GM19395 (cell line): ENCODE data around the gene DHX34.
"Not testable (repeated sequence)": the region's sequence is repeated elsewhere in the genome, so short reads cannot be mapped to it uniquely, and the experiment has no call there.

Experiments
- ATAC-seq: cut with Tn5 transposase; IDR thresholded peaks from one replicate; pipeline ENCODE4 v1.9.1; 2021; ENCODE audit warnings: mild to moderate bottlenecking, moderate library complexity; ENCODE audit not compliant: unreplicated experiment

The DHX34 gene

DNA sequence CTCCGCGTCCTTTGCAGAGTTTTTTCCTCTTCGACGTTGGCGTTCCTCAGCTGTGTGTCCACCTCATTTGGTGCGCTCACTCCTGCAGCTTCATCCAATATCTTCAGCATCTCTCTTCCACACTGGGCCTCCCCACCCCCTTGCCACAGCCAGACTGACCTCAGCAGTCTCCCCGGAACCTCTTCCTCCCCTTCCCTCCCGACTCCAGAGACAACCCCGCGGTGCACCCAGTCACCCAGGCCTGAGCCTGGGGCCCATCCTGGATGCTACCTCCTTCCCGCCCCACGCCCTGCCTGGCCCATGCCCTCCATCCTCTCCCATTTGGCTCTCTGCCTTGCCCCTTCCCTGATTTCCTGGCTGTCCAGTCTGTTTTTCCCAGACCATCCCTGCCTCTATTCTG is 25.2 kb upstream of the DHX34 start:
- no peak for ATAC-seq

DNA sequence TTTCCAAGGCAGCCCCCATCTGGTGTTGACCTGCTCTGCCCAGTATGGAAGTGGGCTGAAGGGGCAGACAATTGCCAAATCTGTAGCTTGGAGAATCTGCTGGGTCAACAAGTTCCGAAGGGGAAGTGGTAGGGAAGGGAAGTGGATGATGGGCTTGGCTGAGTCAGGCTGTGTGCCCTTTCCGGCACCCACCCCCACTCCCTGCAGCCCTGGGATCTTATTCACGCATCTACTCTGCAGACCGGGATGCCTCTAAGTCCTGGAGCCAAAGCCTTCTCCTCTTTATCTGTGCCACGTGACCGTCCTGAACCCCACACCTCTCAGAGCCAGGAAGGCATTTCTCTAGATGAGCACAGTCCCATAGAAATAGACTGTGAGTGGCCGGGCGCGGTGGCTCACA is 24.6 kb upstream of the DHX34 start:
- ATAC-seq, result no peak

DNA sequence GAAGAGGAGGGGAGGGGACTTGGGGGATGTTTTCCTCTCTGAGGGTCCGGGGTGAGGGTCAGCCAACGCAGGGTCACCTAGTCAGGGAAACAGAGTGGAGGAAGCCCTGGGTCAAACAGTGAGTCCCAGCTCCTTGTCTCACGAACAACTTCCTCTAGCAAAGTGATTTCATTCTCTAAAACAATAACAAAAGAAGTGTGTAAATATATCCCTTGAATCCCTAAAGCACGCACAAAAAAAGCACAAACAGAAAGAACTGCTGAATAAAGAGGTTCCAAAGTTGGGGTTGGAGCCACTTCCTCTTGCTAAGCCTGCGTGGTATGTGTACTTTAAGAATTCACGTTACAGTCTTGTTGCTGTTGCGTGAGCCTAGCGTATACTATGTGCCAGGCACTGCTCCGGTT is 18.6 kb upstream of the DHX34 start:
- no peak for ATAC-seq

DNA sequence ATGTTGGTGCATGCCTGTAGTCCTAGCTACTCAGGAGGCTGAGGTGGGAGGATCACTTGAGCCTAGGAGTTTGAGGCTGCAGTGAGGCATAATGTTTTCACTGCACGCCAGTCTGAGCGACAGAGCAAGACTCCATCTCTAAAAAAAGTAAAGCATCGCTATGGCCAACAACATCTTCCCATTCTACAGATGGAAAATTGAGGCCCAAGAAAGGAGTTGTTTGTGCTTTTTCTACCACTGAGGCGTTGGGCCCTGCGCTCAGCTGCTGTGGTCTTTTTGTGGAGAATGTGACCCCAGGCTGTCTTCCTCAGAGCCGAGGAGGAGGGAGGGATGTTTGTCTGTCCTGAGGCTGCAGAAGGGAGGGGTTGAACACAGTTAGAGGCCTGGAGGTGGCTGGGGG is 17.6 kb upstream of the DHX34 start:
- no peak for ATAC-seq

DNA sequence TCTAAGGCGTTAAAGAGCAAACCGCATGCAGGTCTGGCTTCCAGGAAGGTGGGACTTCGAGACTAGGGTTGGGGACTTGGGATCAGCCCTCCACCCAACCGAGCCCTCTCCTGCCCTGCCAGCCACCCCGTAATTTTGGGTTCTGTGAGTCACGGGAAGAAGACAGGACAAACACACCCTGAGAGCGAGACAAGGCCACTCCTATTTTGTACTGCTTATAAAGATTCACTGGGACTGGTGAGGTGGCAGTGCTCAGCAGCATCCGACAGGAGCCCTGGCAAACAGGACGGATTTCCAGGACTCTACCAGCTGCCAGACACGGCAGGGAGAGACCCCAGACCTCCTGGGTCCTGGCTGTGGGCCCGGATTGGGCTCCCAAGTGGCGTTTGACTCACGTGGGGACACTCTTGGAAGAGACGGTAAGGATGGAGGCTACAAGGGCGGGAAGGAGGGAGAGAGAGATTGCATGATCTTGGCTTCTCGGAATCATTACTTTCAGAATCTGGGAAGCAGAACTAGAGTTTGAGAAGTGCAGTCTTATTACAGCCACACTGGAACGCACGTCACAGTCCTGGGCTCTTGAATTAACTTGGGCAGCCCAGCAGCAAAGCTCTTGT is 17.1 kb upstream of the DHX34 start, which contains the start of gene C5AR2:
TSS of gene C5AR2 (plus strand) at position 245 of the 617 bp plus-strand sequence. CDS start 8,625 bp downstream, outside the sequence.
- no peak for ATAC-seq

DNA sequence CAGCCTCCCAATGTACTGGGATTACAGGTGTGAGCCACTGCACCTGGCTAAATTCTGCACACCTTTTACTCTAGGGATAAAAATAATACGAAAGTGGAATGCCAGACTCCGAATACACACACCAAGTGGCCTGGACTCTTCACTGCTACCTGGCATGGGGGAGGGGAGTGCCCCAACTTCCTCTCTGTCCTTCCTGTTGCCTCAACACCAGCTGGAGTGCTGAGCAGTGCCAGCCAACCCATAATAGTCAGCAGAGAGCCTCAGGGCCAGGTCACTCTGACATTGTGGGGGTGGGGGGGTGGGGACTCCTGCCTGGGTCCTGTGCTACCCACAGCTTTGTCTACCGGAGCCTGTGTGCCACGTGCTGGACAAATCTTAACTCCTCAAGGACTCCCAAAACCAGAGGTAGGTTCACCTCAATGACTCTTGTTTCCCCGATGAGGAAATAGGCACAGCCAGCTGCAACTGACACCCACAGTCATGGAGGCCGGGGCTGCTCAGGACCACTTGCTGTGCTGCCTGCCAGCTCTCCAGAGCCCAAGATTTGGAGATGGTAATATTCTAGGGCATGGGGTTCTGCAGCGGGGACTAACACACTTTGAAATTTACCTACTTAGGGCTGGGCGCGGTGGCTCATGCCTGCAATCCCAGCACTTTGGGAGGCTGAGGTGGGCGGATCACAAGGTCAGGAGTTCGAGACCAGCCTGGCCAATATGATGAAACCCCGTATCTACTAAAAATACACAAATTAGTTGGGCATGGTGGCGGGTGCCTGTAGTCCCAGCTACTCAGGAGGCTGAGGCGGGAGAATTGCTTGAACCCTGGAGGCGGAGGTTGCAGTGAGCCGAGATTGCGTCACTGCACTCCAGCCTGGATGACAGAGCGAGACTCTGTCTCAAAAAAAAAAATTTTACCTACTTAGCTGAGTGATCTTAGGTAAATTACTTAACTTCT is 12.1 kb upstream of the DHX34 start:
- not testable (repeated sequence) for ATAC-seq

DNA sequence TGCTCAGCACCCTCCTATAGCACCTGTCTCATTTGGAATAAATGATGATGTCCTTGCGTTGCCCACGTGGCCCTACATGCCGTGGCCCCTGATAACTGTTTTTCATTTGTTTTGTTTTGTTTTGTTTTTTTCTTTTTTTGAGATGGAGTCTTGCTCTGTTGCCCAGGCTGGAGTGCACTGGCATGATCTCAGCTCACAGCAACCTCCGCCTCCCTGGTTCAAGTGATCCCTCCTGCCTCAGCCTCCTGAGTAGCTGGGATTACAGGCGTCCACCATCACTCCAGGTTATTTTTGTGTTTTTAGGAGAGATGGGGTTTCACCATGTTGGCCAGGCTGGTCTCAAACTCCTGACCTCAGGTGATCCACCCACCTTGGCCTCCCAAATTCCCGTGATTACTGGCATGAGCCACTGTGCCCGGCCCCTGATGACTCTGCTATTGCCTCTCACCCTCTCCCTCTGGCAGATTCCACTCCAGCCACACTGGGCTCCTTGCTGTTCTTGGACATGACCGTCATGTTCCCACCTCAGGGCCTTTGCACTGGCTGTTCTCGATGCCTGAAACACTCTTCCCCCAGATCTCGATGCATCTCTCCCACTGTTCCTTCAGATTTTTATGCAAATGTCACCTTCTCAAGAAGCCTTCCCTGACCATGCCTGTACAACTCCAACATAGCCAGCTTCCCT is 9.8 kb upstream of the DHX34 start:
- ATAC-seq, result no peak

DNA sequence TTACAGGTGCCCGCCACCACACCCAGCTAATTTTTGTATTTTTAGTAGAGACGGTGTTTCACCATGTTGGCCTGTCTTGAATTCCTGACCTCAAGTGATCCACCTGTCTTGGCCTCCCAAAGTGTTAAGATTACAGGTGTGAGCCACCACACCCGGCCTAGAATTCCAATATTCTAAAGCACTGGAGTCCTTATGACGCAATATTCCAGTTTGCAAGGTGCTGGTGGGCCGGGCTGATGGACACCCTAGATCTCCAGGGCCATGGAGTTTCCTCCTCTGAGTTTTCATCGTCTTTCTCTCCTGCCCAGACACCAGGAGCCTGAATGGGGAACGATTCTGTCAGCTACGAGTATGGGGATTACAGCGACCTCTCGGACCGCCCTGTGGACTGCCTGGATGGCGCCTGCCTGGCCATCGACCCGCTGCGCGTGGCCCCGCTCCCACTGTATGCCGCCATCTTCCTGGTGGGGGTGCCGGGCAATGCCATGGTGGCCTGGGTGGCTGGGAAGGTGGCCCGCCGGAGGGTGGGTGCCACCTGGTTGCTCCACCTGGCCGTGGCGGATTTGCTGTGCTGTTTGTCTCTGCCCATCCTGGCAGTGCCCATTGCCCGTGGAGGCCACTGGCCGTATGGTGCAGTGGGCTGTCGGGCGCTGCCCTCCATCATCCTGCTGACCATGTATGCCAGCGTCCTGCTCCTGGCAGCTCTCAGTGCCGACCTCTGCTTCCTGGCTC is 8.5 kb upstream of the DHX34 start:
- no peak for ATAC-seq

DNA sequence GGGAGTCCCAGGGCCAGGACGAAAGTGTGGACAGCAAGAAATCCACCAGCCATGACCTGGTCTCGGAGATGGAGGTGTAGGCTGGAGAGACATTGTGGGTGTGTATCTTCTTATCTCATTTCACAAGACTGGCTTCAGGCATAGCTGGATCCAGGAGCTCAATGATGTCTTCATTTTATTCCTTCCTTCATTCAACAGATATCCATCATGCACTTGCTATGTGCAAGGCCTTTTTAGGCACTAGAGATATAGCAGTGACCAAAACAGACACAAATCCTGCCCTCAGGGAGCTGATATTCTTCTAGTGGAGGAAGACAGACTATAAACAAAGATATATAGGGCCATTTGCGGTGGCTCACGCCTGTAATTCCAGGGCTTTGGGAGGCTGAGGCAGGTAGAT is 7.4 kb upstream of the DHX34 start:
- no peak for ATAC-seq

DNA sequence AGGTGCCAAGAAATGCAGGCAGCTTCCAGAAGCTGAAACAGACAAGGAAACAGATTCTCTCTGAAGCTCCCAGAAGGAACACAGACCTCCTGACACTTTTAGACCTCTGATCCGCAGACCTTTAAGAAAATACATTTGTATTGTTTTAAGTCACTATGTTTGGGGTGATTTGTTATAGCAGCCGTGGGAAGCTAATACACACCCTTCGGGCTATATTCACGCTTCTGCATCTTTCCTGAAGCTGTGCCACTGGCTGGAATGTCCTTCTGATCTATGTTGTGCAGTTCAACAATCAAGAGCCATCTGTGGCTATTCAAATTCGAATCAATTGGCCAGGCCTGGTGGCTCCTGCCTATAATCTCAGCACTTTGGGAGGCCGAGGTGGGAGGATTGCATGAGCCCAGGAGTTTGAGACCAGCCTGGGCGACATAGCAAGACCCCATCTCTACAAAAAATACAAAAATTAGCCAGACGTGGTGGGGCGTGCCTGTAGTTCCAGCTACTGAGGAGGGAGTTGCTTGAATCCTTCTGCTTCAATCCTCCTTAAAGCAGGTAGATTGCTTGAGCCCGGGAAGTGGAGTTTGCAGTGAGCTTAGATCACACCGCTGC is 5.8 kb upstream of the DHX34 start:
- ATAC-seq, result no peak

DNA sequence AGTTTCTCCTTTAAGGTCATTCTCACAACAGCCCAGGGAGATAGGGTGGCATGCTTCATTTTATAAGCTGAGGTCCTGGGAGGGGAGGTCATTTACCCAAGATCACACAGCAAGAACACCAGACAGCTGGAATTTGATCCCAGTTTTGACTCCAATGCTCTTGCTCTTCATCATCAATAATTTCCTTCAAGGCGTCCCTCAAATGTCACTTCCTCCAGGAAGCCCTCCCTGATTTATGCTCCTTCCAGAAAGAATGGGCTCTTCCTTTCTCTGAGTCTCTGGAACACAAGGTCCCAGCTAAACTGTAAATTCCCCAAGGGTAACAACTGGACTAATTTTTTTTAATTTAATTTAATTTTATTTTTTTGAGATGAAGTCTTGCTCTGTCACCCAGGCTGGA is 4.7 kb upstream of the DHX34 start:
- ATAC-seq, result no peak

DNA sequence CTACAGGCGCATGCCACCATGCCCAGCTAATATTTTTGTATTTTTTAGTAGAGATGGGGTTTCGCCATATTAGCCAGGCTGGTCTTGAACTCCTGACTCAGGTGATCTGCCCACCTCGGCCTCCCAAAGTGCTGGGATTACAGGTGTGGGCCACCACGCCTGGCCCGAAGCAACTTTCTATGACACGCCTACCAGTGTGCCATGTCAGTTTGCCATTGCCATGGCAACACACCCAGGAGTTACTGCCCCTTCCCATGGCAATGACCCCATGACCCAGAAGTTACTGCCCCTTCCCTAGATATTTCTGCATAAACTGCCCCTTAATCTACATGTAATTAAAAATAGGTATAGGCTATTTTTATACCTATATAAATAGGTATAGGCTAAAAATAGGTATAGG is 3.1 kb upstream of the DHX34 start:
- not testable (repeated sequence) for ATAC-seq

DNA sequence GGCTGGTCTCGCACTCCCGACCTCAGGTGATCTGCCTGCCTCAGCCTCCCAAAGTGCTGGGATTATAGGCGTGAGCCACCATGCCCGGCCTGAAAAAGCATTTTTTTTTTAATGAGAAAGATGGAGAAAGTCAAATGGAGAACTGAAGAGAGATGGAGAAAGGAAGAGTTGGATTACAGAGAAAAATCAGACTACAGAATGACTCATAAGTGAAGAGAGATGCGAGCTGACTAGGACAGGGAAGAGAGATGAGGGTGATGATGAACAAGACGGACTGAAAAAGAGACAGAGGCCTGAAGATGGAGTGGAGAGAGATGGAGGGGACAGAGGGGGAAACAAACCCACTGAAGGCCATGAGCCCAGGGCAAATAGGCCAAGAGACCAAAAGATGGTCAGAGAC is 1.5 kb downstream of the DHX34 start:
- ATAC-seq, result no peak

DNA sequence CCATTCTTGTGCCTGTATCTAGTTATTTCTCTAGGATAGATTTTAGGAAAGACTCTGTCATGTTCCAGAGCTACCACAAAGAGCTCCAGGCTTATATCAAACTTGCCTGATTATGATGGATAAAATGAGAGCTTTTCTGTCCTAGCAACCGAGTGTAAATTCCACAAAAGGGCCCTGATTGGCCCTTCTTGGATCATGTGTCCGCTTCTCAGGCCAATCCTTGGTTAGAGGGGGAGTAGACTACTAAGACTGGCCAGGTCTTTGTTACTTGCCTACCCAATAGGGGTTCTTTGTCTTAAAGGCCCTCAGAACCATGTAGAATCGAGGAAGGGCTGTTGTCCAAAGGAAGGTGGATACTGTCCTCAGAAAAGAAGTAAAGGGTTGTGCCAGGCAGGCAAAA is 2.4 kb downstream of the DHX34 start:
- ATAC-seq, result no peak

DNA sequence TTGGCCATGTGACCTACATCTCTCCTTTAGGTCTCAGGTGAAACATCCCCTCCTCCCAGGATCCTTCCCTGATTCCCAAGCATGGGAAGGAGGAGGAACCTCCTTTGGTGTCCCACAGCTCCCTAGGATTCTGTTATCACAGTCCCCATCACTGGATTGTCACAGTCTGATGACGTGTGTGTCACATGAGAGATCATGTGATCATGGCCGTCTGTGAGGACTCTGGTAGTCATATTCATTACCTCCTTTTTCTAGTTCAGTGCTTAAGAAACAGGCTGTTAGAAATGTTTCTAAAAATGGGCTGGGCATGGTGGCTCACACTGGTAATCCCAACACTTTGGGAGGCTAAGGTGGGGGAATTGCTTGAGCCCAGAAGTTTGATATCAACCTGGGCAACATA is 3.0 kb downstream of the DHX34 start:
- no peak for ATAC-seq

DNA sequence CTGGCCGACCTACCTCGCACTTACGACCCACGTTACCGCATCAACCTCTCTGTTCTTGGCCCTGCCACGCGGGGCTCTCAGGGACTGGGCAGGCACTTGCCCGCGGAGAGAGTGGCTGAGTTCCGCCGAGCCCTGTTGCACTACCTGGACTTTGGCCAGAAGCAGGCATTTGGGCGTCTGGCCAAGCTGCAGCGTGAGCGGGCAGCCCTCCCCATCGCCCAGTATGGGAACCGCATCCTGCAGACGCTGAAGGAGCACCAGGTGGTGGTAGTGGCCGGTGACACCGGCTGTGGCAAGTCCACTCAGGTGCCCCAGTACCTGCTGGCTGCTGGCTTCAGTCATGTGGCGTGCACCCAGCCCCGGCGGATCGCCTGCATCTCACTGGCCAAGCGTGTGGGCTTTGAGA is 4.2 kb downstream of the DHX34 start:
- no peak for ATAC-seq

DNA sequence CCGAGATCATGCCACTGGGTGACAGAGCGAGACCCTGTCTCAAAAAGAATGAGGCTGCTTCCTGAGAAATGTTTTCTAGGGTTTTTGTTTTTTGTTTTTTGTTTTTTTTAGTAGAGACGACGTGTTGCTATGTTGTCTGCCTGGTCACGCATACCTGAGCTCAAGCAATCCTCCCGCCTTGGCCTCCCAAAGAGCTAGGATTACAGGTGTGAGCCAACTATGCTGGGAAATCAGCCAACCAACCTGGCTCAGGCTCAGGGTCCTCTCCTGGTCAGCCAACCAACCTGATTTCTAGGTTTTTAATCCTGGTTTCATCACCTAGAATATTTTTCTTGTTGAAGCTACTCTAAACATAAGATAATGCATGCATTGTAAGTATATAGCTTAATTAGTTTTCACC is 7.8 kb downstream of the DHX34 start:
- ATAC-seq, result no peak

DNA sequence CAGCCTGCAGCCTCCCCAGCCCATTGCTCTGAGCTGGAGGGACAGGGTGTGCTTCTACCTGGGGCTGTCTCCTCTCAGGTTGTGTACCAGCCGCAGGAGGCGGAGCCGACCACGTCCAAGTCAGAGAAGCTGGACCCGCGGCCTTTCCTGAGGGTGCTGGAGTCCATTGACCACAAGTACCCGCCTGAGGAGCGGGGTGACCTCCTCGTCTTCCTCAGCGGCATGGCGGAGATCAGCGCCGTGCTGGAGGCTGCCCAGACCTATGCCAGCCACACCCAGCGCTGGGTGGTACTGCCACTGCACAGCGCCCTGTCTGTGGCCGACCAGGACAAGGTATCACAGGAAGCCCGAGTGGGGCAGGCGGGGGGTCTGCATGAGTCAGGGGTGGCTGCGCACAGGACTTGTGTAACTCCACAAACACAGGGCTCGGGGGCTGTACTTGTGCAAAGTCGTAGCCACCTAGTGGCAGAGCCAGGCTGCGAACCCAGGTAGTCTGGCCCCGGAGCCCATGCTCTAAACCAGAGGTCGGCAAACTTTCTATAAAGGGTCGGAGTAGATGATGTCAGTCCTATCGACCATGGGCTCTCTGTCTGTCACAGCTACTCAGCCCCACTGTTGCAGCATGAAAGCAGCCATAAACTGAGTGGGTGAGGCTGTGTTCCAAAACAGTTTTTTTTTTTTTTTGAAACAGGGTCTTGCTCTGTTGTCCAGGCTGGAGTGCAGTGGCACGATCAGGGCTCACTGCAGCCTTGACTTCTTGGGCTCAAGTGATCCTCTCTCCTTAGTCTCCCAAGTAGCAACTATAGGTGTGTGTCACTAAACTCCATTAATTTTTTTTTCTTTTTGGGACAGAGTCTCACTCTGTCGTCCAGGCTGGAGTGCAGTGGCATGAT is 8.9 kb downstream of the DHX34 start:
- no peak for ATAC-seq

DNA sequence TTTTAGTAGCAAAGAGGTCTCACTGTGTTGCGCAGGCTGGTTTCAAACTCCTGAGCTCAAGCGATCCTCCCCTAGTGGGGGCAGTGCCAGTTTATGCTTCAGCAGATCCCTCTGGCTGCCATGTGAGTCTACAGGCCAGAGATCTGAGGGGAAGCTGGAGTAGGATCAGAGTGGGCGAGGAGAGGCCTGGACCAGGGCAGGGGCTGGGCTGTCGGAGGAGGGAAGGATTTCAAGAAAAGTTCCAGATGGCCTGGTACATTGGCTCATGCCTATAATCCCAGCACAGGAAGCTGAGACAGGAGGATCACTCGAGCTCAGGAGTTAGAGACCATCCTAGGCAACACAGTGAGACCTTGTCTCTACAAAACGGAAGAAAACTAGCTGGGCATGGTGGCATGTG is 9.8 kb downstream of the DHX34 start:
- no peak for ATAC-seq

DNA sequence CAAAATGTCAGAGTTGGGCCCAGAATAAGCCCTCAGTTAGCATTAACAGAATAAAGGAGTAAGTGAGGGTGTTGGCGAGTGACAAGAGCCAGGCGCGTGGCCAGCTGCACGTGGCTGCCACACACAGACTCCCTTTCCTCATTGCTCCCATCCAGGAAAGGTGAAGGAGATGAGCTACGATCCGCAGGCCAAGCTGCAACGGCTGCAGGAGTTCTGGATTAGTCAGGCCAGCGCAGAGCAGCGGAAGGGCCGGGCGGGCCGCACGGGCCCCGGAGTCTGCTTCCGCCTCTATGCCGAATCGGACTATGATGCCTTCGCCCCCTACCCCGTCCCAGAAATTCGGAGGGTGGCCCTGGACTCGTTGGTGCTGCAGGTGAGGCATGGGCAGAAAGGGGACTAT is 13.2 kb downstream of the DHX34 start:
- no peak for ATAC-seq
